GM18517 (cell line): ENCODE results near the gene PPP1R15A.
A peak's percentile ranks its signal among the peaks of the same experiment; 100 is the strongest.
"Not testable (repeated sequence)": the region's sequence is repeated elsewhere in the genome, so short reads cannot be mapped to it uniquely, and the experiment has no call there.

ENCODE experiments used
- ATAC-seq: cut with Tn5 transposase; IDR thresholded peaks from one replicate; pipeline ENCODE4 v1.9.1; 2021; ENCODE audit warnings: mild to moderate bottlenecking, moderate library complexity; ENCODE audit not compliant: unreplicated experiment

PPP1R15A gene

DNA sequence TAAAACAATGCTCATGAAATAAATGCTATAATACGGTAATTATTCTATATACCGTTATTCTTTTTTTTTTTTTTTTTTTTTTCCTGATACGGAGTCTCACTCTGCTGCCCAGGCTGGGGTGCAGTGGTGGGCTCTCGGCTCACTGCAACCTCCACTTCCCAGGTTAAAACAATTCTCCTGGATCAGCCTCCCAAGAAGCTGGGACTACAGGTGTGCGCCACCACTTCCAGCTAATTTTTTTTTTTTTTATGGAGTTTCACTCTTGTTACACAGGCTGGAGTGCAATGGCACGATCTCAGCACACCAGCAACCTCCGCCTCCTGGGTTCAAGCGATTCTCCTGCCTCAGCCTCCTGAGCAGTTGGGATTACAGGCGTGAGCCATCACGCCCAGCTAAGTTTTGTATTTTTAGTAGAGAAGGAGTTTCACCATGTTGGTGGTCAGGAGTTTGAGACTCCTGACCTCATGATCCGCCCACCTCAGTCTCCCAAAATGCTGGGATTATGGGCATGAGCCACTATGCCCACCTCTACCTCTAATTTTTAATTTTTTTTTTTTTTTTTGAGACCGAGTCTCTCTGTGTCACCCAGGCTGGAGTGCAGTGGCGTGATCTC lies 6.9 kb downstream of the PPP1R15A start:
- ATAC-seq = no peak

DNA sequence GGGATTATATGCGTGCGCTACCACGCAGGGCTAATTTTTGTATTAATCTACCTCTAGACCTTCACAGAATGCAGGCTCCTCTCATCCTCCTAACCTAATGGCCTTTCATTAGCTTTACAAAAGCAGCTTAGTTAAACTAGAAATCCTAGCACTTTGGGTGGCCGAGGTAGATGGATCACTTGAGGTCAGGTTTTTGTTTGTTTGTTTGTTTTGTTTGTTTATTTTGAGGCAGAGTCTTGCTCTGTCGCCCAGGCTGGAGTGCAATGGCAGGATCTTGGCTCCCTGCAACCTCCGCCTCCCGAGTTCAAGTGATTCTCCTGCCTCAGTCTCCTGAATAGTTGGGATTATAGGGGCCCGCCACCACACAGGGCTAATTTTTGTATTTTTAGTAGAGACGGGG lies 7.5 kb downstream of the PPP1R15A start:
- not testable (repeated sequence) for ATAC-seq

DNA sequence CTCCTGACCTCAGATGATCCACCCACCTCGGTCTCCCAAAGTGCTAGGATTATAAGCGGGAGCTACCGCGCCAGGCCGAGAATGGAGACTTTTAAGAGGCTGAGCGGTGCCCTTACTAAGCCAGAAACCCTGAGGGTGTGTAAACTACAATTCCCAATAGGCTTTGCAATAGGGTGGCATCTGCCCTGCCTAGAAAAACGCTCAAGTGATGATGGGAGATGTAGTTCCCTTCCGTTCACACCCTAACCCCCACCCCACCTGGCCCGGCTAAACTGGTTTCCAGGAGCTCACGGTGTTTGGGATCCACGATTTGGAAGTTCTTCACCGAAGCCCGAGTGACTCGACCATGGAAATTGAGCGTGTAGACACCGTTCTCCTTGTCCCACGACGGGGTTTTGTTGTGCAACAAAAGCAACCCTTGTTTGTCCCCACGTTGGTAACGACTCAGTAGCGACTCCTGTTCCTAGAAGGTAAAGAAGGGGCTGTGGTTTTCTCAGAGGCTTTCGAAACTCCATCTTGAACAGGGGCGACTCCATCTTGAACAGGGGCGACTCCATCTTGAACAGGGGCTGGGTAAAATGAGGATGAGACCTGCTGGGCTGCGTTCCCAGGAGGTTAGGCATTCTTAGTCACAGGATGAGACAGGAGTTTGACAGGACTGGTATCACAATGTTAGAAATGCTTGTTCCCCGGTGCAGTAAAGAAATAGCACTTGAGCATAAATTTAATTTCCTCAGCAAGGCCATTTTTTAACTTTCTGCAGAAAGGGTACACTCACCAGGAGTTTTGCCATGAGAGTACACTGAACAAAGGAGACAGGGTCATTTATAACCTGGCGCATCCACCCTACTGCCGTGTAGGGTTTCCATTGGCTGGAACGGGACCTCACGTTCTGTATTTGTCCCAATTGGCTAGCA lies 9.8 kb downstream of the PPP1R15A start:
- ATAC-seq = no peak

DNA sequence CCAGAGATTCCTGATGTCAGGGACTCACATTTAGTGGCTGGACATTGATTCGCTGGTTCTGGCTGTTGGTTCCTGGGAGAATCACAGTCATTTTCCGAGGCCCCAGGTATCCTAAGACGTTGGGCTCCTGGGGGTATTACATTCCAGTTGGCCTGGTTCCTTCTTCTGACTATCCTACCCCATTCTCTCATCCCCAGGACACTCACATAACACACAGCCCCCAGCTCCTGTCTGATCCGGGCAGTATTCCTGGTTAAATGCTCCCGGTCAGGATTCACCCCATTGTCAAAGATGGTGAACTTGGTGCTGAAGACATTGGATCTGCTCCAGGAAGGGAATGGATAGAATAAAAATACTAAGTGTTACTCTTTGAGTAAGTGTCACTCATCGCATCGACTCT lies 11.5 kb downstream of the PPP1R15A start:
- ATAC-seq = no peak

DNA sequence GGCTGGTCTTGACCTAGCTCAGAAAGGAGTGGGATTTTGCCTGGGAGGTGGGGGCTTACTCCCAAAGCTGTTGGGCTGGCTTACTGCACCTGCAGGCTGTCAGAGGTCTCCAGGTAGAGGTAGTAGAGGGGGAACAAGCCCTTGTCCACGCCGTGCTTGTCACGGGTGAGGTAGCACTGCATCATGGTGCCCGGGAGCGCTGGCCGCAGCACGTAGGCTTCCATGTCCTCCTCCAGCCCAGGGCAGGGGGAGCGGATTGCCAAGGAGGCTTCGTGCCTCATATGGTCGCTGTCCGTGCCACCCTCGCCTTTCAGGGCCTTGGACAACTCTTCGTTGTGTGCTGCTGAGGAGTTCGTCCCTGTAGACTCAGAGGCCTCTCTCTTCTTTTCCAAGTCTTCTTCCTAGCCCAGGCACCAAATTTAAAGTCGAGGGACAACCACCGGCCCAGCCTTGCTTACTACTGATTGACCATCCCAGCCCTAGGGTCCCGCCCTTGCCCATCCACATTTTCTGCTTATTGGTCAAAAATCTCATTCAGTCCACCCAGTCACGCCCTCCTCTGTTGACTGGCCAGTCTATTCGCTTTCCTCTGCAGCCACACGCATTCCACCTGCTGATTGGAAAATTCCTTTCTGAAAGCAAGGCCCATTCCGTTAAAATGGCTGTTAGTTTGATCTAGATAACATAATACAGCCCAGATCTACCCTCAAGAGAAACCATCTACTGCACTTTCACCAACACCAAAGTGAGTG lies 15.8 kb downstream of the PPP1R15A start:
- ATAC-seq = no peak

DNA sequence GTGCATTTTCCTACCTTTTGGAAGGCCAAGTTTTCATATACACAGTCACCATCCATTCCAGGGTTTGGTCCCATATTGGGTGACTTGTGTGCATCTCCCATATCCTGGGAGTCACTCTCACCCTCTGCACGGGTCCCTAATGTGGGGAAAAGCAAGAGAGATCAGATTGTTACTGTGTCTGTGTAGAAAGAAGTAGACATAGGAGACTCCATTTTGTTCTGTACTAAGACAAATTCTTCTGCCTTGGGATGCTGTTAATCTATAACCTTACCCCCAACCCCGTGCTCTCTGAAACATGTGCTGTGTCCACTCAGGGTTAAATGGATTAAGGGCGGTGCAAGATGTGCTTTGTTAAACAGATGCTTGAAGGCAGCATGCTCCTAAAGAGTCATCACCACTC lies 17.3 kb downstream of the PPP1R15A start:
- ATAC-seq = not testable (repeated sequence)

DNA sequence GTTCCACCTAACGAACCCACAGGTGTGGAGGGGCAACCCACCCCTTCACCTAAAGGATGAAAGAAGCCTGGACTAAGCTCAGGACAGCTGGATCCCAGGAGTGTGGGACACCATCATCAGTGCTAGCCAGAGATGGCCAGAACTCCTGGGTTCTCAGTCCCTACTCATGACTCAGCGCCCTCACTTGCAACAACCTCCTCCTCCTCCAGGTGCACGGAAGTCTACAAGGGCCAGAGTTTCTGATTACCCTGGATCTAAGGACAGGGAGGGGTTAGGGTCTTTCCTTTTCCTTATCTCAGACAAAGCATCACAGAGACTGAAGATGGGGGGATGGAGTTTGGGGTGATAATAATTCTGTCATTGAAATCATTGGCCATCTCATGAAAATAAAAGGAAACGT lies 18.3 kb downstream of the PPP1R15A start:
- no peak for ATAC-seq

DNA sequence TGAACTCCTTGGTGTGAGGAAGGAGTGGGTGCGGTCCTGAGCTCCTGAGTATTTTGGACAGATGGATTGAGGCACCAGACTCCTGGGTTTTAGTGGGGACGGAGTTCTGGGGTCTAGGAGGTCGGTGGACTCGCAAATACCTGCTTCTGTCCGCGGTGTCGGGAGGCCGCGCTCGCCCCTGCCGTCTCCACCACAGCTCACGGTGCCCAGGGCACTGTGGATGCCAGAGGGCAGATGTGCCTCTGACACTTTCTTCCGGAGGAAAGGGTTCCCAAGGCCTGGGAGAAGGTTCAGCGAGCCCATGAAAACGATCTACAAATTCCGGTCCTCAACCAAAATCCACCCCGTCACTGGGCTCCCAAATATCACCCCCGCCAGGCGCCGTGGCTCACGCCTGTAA lies 23.0 kb downstream of the PPP1R15A start:
- no peak for ATAC-seq

DNA sequence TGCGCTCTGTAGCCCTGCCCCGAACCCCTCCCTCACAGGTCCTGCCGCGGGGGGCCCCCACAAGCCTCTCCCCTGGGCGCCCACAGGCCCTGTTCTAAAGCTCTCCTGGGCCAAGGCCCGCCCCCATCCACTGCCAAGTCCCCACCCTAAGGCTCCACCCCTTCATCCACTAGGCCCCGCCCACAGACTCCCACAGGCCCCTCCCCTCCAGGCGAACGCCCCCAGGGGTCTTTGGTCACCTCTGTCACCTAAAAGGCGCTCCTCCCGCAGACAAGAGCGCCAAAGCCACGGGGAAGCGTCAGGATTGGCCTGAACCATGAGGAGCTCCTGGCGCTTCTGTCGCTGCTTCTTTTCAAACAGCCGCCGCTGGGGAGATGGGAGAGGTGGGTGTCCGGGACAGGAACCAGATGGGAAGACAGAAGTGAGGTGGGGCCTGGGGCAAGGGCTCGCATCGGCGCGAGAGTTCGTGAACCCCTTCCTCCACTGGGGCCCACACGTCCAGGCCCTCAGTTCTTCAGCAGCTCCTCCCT lies 24.0 kb downstream of the PPP1R15A start:
- no peak for ATAC-seq

DNA sequence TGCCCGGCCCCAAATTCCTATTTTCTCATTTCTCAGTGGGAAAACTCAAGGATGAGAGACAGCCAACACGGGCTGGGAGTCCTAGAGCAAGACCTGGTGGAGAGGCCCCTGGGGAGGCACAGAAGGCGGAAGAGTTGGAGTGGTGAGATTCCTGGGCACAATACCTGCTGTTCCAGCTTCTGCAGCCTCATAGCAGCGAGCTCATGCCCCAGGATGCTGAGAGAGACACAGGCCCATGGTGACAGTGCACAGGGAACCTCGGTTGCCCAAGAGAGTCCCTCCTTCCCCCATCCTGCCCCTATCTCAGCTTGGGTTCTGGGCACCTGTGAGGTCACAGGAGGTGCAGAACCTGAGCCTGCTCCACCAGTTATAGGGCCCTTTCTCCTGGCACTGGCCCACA lies 25.0 kb downstream of the PPP1R15A start:
- no peak for ATAC-seq

DNA sequence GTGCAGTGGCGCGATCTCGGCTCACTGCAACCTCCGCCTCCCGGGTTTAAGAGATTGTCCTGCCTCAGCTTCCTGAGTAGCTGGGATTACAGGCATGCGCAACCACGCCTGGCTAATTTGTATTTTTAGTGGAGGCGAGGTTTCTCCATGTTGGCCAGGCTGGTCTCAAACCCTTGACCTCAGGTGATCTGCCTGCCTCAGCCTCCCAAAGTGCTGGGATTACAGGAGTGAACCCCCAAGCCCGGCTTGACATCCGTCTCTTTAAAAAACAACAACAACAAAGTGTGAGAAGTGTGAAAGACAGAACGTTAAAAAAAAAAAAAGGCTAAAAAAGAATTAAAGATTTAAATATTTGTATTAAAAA lies 27.1 kb downstream of the PPP1R15A start:
- not testable (repeated sequence) for ATAC-seq

DNA sequence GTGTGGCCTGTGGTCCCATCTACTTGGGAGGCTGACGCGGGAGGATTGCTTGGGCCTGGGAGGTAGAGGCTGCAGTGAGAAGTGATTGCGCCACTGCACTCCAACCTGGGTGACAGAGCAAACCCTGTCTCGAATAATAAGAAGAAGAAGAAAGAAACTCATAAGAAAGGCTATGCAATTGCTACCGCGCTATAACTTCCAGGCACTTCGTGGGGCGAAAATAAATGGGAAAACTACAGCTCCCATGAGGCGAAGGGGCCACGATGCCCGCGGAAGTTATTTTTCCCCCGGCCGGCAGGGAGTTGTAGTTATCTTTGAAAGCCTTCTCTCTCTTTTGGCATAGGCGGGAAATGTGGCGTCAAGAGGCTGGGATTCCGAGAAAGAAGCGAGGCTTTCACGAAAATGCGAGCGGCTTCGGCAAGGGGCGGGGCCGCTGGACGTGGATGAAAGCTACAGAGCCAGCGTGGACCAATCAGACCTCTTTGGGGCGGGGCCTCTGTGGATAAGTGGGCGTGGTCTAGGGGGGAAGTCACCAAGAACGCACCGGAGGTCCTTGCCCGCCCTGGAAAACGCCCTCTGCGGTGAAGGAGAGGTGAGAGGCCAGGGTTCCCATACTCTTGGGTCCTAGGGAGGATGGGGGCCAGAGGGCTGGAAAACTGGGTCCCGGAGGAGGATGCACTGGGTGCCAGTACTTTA lies 27.7 kb downstream of the PPP1R15A start, which contains the start of gene NUCB1:
Gene NUCB1, plus strand, starts transcription at position 532 of the 696 bp plus-strand sequence. CDS start 485 bp downstream, outside the sequence.
- peak; percentile 77 for ATAC-seq

DNA sequence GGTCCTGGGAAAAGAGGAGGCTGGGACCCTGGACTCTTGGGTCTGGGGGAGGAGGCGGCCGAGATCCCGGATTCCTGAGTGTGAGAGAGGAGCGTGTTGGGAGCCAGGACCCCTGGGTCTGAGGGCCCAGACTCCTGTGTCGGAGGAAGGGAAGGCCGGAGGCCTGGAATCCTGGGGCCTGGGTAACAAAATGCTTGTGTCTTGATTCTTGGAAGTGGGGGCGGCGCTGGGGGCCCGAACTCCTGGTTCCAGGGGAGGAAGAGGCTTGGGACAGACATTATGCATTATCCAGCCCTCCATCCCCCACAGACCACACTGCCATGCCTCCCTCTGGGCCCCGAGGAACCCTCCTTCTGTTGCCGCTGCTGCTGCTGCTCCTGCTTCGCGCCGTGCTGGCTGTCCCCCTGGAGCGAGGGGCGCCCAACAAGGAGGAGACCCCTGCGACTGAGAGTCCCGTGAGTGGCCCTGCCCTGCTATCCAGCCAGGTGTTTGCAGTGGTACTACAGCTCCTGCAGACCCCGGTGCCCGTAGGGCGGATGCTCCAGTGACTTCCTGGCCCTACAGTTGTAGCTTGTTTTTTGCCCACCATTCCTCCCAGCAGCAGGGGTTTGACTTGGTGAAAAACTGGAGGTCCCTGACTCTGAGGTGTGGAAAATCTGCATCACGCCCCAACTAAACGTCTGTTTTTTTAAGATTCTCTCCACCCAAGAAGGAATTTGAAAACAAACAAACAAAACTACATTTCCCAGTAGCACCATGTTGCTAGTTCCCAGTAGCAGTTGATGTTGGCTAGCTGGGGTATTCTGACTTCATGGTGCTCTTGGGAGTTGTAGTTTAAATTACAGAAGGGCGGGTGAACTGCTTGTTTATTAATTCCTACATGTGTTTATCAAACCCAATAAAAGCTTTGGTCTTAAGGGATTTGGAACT lies 28.5 kb downstream of the PPP1R15A start:
- no peak for ATAC-seq

DNA sequence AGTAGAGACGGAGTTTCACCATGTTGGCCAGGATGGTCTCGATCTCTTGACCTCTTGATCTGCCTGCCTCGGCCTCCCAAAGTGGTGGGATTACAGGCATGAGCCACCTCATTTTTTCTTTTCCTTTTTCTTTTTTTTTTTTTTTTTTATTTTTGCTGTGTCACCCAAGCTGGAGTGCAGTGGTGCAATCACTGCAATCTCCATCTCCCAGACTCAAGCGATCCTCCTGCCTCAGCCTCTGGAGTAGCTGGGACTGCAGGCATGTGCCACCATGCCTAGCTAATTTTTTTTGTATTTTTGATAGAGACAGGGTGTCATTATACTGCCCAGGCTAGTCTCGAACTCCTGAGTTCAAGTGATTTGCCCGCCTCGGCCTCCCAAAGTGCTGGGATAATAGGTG lies 30.1 kb downstream of the PPP1R15A start:
- ATAC-seq = not testable (repeated sequence)

DNA sequence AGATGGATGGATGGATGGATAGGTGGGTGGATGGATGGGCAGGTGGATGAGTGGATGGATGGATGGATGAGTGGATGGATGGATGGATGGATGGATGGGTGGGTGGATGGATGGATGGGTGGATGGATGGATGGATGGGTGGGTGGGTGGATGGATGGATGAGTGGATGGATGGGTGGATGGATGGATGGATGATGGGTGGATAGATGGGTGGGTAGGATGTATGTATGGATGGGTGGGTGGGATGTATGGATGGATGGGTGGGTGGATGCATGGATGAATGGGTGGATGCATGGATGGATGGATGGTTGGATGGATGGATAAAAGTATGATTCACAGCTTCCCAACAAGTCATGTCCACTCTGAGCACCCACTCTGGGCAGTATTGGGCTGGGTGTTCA lies 31.6 kb downstream of the PPP1R15A start:
- not testable (repeated sequence) for ATAC-seq

DNA sequence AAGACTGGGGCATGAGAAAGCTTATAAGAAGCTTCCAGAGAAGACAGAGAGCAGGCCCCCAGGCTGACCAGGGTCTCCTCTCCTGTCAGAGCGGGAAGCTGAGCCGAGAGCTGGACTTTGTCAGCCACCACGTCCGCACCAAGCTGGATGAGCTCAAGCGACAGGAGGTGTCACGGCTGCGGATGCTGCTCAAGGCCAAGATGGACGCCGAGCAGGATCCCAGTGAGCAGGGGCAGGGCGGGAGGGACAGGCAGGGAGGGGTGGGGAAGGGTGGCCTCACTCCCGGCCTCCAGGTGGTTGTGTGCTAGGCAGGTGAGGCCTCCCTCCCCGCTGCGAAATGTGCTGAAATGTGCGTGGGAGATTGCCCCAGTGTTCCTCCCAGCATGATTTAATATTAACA lies 33.4 kb downstream of the PPP1R15A start:
- no peak for ATAC-seq

DNA sequence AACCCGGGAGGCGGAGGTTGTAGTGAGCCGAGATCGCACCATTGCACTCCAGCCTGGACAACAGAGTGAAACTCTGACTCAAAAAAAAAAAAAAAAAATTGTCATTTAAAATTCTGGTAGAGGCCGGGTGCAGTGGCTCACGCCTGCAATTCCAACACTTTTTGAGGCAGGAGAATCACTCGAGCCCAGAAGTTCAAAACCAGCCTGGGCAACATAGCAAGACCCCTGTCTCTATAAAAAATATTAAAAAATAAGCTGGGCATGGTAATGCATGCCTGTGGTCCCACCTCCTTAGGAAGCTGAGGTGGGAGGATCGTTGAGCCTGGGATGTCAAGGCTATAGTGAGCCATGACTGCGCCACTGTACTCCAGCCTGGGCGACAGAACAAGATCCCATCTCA lies 34.1 kb downstream of the PPP1R15A start:
- ATAC-seq = no peak

DNA sequence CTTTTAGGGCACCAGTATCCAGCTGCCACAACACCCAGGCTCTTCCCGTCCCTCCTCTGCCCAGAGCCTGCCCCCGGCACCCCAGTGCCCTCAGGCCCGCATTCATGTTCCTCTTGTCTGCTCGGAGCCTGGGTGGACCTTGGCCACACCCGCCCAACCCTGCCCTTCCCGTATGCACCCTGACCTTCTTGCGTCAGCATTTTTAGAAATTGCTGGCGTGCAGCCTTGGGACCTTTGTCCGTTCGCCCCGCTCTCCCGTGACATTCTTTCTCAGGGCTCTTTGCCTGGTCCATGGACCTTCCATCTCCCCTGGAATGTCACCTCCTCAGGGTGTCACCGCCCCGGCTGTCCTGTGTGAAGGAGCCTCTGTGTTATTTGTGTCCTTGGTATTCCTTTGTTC lies 35.5 kb downstream of the PPP1R15A start:
- ATAC-seq = no peak

DNA sequence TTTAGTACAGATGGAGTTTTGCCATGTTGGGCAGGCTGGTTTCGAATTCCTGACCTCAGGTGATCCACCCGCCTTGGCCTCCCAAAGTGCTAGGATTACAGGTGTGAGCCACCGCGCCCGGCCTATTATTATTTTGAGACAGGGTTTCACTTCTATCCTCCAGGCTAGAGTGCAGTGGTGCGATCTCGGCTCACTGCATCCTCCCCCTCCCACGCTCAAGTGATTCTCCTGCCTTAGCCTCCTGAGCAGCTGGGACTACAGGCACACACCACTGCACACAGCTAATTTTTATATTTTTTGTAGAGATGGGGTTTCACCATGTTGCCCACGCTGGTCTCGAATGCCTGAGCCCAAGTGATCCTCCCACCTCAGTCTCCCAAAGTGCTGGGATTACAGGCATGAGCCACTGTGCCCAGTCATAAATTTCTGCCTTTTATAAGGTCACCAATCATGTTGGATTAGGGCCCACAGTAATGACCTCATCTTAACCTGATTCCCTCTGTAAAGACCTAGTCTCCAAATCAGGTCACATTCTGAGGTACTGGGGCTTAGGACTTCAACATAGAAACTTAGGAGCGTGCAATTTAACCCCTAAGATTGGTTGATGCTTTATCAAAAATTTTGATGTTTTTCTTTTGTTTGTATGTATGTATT lies 37.3 kb downstream of the PPP1R15A start:
- ATAC-seq = not testable (repeated sequence)
